Measurements from ENCODE around the gene MAGI2. TPM values are rescaled to one million over a fixed set of nuclear protein-coding genes. Genes with fewer than 3 reads are reported as not detected.
A peak's percentile ranks its signal among the peaks of the same experiment; 100 is the strongest.

The MAGI2 gene
- total and polyA plus RNA-seq, 2 donors from 2014 or later, result 4.4 to 9.0 TPM

- H3K9me3 ChIP-seq (ENCODE audit: control insufficient read depth in 2 of 3, insufficient read depth in 1 of 3, low read length in 3 of 3), result no peaks in the 10 kb centered on the region
- no peak overlapping the region for H3K4me3 ChIP-seq (ENCODE audit: low read length in 3 of 3)
- intact Hi-C loops (cut with DNase I), result no loop called here
- TF ChIP-seq, protein P1, sequence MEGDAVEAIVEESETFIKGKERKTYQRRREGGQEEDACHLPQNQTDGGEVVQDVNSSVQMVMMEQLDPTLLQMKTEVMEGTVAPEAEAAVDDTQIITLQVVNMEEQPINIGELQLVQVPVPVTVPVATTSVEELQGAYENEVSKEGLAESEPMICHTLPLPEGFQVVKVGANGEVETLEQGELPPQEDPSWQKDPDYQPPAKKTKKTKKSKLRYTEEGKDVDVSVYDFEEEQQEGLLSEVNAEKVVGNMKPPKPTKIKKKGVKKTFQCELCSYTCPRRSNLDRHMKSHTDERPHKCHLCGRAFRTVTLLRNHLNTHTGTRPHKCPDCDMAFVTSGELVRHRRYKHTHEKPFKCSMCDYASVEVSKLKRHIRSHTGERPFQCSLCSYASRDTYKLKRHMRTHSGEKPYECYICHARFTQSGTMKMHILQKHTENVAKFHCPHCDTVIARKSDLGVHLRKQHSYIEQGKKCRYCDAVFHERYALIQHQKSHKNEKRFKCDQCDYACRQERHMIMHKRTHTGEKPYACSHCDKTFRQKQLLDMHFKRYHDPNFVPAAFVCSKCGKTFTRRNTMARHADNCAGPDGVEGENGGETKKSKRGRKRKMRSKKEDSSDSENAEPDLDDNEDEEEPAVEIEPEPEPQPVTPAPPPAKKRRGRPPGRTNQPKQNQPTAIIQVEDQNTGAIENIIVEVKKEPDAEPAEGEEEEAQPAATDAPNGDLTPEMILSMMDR (IDR thresholded peaks at IDR 0.05; ENCODE audit: borderline replicate concordance, extremely low read depth, insufficient read depth), result no peak
- no peak for FAIRE-seq
- H3K9ac ChIP-seq (ENCODE audit: low read length in 3 of 3), result no peak overlapping the region
- H3K27ac ChIP-seq (ENCODE audit: low read depth in 2 of 2, low read length in 2 of 2), result no peak overlapping the region
- no peaks in the 10 kb centered on the region for H3K27me3 ChIP-seq (ENCODE audit: control insufficient read depth, insufficient read depth, low read length)
- no peak for DNase-seq
- peaks cover 0 to 4% (median 0%) of the 10 kb centered on the region in 3 donors for H3K4me1 ChIP-seq (ENCODE audit: control insufficient read depth in 2 of 3, insufficient read depth in 2 of 3, low read depth in 1 of 3, low read length in 3 of 3)
- no peaks in the 10 kb centered on the region for H3K36me3 ChIP-seq (ENCODE audit: control insufficient read depth in 2 of 3, insufficient read depth in 3 of 3, low read length in 3 of 3)
Observed at GRCh38 chr7:78497728-78498427, 955.6 kb downstream of the MAGI2 start.

DNA sequence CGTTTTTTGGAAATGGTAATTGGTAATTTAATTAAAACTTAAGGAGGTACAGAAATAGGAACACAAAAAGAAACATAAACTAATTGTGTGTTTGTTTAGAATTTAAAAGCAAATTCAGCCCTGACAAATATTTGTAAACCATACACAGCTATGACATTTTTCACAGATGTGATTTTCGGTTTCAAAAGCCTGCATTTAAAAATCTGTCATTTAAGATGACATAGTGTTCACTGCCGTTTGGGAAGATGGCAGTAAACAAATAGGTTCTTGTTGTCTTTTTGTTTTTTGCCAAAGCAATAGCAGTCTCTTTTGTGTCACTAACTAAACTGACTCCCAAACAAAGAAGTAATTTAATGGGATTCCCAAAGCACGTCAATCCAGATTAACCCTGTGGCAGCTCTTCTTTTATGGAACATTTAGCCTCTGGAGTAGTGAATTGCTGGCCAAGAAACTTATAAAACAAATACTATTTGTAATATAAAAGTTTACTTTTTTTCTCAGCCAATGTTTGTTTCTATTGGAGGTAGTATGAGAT, 957.3 kb downstream of the MAGI2 start:
- TF ChIP-seq, protein P1 (IDR thresholded peaks at IDR 0.05; ENCODE audit: borderline replicate concordance, extremely low read depth, insufficient read depth), result no peak
- Histone ChIP-seq H3K9ac (ENCODE audit: low read length in 3 of 3) (no peak overlapping the region), H3K27me3 (ENCODE audit: control insufficient read depth, insufficient read depth, low read length) (no peaks in the 10 kb centered on the region), H3K9me3 (ENCODE audit: control insufficient read depth in 2 of 3, insufficient read depth in 1 of 3, low read length in 3 of 3) (no peaks in the 10 kb centered on the region), H3K4me1 (ENCODE audit: control insufficient read depth in 2 of 3, insufficient read depth in 2 of 3, low read depth in 1 of 3, low read length in 3 of 3) (peaks cover 0 to 4% (median 0%) of the 10 kb centered on the region in 3 donors), H3K4me3 (ENCODE audit: low read length in 3 of 3) (no peak overlapping the region), H3K36me3 (ENCODE audit: control insufficient read depth in 2 of 3, insufficient read depth in 3 of 3, low read length in 3 of 3) (no peaks in the 10 kb centered on the region), H3K27ac (ENCODE audit: low read depth in 2 of 2, low read length in 2 of 2) (no peak overlapping the region)
- intact Hi-C loops (cut with DNase I), result no loop called here
- DNase-seq (no peak), FAIRE-seq (no peak)

DNA sequence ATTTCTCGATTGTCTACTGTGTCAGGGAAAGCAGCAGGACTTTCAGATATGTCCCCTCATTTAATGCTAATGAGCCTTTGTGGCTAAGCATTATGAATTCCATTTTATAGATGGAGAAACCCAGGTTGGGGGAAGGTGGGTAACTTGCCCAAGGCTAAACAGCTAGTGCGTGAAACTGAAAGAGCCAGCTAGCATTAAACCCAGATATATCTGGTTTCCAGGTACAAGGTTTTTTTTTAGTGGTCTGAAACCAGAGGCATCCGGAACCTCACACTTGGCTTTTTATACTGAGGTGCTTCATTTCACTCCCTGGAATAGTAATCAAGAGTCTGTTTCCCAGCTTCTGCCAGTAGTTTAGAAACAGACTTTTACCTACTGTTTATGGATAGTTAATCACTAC, 960.1 kb downstream of the MAGI2 start:
- H3K4me3 ChIP-seq (ENCODE audit: low read length in 3 of 3), result no peak overlapping the region
- H3K27me3 ChIP-seq (ENCODE audit: control insufficient read depth, insufficient read depth, low read length), result no peaks in the 10 kb centered on the region
- H3K4me1 ChIP-seq (ENCODE audit: control insufficient read depth in 2 of 3, insufficient read depth in 2 of 3, low read depth in 1 of 3, low read length in 3 of 3), result peaks cover 0 to 4% (median 3%) of the 10 kb centered on the region in 3 donors
- no peaks in the 10 kb centered on the region for H3K9me3 ChIP-seq (ENCODE audit: control insufficient read depth in 2 of 3, insufficient read depth in 1 of 3, low read length in 3 of 3)
- TF ChIP-seq, protein P1 (IDR thresholded peaks at IDR 0.05; ENCODE audit: borderline replicate concordance, extremely low read depth, insufficient read depth), result no peak
- no peak overlapping the region for H3K9ac ChIP-seq (ENCODE audit: low read length in 3 of 3)
- intact Hi-C loops (cut with DNase I), result no loop called here
- DNase-seq (peak in 3 of 5 donors; percentile 17 to 55 (median 51)), FAIRE-seq (no peak)
- H3K36me3 ChIP-seq (ENCODE audit: control insufficient read depth in 2 of 3, insufficient read depth in 3 of 3, low read length in 3 of 3), result no peaks in the 10 kb centered on the region
- no peak overlapping the region for H3K27ac ChIP-seq (ENCODE audit: low read depth in 2 of 2, low read length in 2 of 2)
